Hepatocyte (in vitro differentiated cells): Measurements from ENCODE around the gene KYAT1.

ENCODE experiments used
- CTCF ChIP-seq: fragments of 200-600 bp; sonication (generic); IDR thresholded peaks from 2 replicates; pipeline ENCODE4 v1.5.1; 2016; ENCODE audit warnings: antibody characterized with exemption, mild to moderate bottlenecking; ENCODE audit not compliant: poor library complexity
- EZH2phosphoT487 ChIP-seq: fragments of 200-600 bp; sonication (generic); IDR thresholded peaks from one replicate; pipeline ENCODE4 v1.6.1; 2018; ENCODE audit warnings: antibody characterized with exemption, mild to moderate bottlenecking, low read depth, moderate library complexity; ENCODE audit not compliant: unreplicated experiment, severe bottlenecking

- TF ChIP-seq CTCF (no peak), EZH2phosphoT487 (no peak)
These were observed 47.8 kb upstream of the KYAT1 start for GRCh38 chr9:128929560-128929959.
